NK-92 (cell line): ENCODE results near the gene STOML1.

ENCODE experiments used
- DNase-seq: peaks from one replicate; lab custom pipeline; 2025; ENCODE audit not compliant: unreplicated experiment; lab: John Stamatoyannopoulos, UW

The STOML1 gene

GRCh38 chr15:73991726-73992593, at the start of gene STOML1:
STOML1 (minus strand) TSS chr15:73992295; CDS start chr15:73992223, 72 bp downstream.
- no peak for DNase-seq

GRCh38 chr15:74041311-74041756, 49.2 kb upstream of the STOML1 start:
- DNase-seq = no peak

- DNase-seq = no peak
Observed at GRCh38 chr15:74040109-74040850, 48.2 kb upstream of the STOML1 start.

- no peak for DNase-seq
Observed at GRCh38 chr15:74039656-74040010, 47.5 kb upstream of the STOML1 start.

- no peak for DNase-seq
Observed at GRCh38 chr15:74038707-74039655, 46.9 kb upstream of the STOML1 start.

GRCh38 chr15:74037171-74038117, 45.3 kb upstream of the STOML1 start:
- DNase-seq = no peak

GRCh38 chr15:74036271-74037170, 44.4 kb upstream of the STOML1 start:
- no peak for DNase-seq

GRCh38 chr15:74035121-74036017, 43.3 kb upstream of the STOML1 start:
- DNase-seq = no peak

- DNase-seq = no peak
Observed at GRCh38 chr15:74034206-74034755, 42.2 kb upstream of the STOML1 start.

GRCh38 chr15:74032606-74033561, 40.8 kb upstream of the STOML1 start:
- DNase-seq = no peak

GRCh38 chr15:74032046-74032445, 40.0 kb upstream of the STOML1 start:
- no peak for DNase-seq

- DNase-seq = no peak
Observed at GRCh38 chr15:74028646-74029045, 36.6 kb upstream of the STOML1 start.

GRCh38 chr15:74027688-74028087, 35.6 kb upstream of the STOML1 start:
- DNase-seq = no peak

GRCh38 chr15:74025436-74025835, 33.3 kb upstream of the STOML1 start:
- no peak for DNase-seq

- DNase-seq = no peak
Observed at GRCh38 chr15:74024687-74025086, 32.6 kb upstream of the STOML1 start.

GRCh38 chr15:74022706-74023470, 30.8 kb upstream of the STOML1 start:
- DNase-seq = no peak
